Measurements from ENCODE around the gene CCKAR. TPM values are rescaled to one million over a fixed set of nuclear protein-coding genes. Genes with fewer than 3 reads are reported as not detected.

CCKAR gene
- total RNA-seq, 1 donor from 2014 or later = not detected

DNA sequence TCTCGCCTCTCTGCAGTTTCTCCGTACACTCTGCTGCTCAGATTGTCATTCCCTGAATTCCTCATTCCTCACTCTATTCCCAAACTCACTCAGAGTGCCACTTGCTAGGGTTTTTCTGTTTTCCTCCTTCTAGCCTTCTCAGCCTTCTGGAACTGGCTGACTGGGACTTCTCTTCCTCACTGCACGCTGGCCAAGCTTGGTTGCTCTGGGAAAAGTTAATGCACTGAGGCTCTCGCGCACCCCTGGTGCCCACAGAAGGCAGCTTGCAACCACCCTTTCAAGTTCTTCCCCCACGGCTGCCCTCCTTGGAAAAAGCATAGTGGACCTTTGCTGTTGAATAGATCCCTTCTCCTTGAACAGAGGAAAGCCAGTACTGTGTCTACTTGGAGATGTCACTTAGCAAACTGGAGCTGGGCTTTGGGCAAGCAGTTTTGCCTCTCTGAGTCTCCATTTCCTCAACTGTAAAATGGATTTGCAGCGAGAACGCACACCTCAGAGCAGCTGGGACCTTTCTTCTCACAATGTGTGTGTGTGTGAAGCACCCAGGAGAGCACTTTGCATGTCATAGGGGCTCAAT, 6.0 kb upstream of the CCKAR start:
- intact Hi-C loops (cut with DNase I) = no loop called here

GRCh38 chr4:26493461-26493860, 3.2 kb upstream of the CCKAR start:
- DNase-seq (no peak), ATAC-seq (ENCODE audit: poor library complexity) (no peak)
- intact Hi-C loops (cut with DNase I) = no loop called here

More for the DNA sequence above, 6.0 kb upstream of the CCKAR start:
- DNase-seq (no peak), ATAC-seq (ENCODE audit: poor library complexity) (no peak)

- no peak for DNase-seq
- no peak for ATAC-seq (ENCODE audit: poor library complexity)
- intact Hi-C loops (cut with DNase I) = no loop called here
Measured at GRCh38 chr4:26491449-26492170, 1.3 kb upstream of the CCKAR start.

GRCh38 chr4:26490960-26491284, 638 bp upstream of the CCKAR start:
- ATAC-seq (ENCODE audit: poor library complexity) (no peak), DNase-seq (no peak)
- intact Hi-C loops (cut with DNase I) = no loop called here

- no peak for DNase-seq
- intact Hi-C loops (cut with DNase I) = no loop called here
- no peak for ATAC-seq (ENCODE audit: poor library complexity)
Measured at GRCh38 chr4:26489101-26489985, 941 bp downstream of the CCKAR start.

DNA sequence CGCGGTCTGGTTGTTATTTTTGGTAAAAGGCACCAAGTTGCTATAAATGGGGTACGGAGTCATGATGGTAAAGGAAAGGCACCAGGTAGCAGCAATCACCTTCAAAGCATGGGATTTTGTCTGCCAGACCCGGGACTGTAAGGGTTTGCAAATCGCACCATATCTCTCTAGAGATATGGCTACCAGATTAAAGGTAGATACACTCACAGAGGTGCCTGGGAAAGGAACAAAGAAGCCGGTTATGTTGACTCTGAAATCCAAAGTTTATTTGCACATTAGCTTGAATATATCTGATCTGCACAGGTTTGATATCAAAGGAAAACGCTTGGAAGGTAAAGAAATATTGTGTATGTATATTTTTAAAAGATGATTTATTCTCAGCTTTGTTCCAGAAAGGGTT, 4.6 kb downstream of the CCKAR start:
- intact Hi-C loops (cut with DNase I) = no loop called here
- no peak for DNase-seq
- ATAC-seq (ENCODE audit: poor library complexity) = no peak

DNA sequence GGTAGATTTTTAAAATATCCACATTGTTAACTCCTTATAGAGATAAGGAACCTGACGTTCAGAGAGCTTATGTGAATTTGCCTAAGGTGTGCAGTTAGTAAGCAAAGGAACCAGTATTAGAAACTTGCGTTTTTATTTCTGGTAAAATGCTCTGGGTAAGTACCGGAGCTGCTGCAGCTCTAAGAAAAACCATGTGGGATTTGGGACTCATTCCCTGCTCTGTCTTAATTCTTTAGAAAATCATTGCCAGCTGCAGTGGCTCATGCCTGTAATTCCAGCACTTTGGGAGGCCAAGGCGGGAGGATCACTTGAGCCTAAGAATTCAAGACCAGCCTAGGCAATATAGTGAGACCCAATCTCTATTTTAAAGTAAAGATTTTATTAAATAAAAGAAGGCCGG, 5.8 kb downstream of the CCKAR start:
- ATAC-seq (ENCODE audit: poor library complexity) = no peak
- intact Hi-C loops (cut with DNase I) = no loop called here
- no peak for DNase-seq

GRCh38 chr4:26484032-26484515, 6.2 kb downstream of the CCKAR start:
- intact Hi-C loops (cut with DNase I) = no loop called here
- no peak for DNase-seq
- ATAC-seq (ENCODE audit: poor library complexity) = no peak

DNA sequence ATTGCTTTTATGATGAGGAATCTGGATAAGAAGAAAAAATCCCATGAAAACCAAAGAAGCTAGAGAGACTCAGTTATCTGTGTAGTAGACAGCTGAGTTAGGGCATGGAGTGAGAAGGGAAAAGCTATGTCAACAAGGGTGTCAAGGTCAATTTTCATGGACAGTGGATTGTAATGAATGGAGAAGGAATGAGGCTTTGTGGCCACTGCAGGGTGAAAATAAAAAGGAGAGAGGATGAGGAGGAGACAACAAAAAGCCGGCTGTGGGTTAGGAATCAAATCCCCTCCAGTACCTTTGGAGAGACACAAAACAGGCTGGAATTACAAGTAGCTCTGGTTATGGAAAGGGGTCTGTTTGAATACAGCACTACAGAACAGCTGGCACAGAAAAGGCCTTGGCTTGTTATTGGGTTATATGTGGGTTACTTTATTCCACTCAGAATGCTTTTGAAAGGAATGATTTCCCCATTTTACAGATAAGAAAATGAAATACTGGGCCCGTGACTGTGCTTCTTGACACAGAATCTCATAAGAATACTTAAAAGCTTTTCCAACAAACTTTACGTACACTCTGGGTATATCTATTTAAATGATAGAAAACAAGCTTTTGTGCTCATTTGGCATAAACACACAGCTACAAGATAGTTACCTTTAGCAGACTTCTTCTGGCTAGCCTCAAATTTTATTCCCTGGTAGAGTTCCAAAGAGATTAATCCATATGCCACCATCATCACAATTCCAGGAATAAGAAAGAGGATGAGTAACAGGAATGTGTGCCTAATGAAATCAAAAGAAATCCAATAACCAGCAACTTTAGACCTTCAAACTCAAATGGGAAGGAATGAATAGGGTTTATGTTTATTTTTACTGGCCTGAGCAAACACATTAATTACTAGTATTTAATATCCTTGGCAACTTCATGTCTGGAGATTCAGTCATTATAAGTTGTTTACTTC, 7.5 kb downstream of the CCKAR start:
- DNase-seq = no peak
- no peak for ATAC-seq (ENCODE audit: poor library complexity)
- intact Hi-C loops (cut with DNase I) = no loop called here

GRCh38 chr4:26478330-26478729, 12.0 kb downstream of the CCKAR start:
- DNase-seq (no peak), ATAC-seq (ENCODE audit: poor library complexity) (no peak)
- intact Hi-C loops (cut with DNase I) = no loop called here

DNA sequence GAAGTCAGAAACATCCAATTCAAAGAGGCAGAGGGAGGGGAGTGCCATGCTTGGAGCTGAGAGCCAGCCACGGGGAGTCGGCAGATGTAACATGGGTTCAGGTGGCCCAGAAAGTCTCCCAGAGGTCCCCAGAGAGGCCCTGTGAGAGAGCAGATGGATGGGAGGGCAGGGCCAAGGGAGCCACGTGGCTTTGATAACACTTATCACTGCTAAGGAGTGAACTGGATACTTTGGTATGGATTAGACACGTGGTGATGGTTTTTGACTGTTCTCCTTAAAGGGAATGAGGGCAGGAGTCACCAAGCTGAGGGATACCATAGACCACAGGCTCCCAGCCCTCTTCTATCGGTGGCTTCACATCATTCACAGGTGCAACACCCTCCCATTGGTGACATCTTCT, 13.7 kb downstream of the CCKAR start:
- DNase-seq = no peak
- ATAC-seq (ENCODE audit: poor library complexity) = no peak
- intact Hi-C loops (cut with DNase I) = no loop called here

DNA sequence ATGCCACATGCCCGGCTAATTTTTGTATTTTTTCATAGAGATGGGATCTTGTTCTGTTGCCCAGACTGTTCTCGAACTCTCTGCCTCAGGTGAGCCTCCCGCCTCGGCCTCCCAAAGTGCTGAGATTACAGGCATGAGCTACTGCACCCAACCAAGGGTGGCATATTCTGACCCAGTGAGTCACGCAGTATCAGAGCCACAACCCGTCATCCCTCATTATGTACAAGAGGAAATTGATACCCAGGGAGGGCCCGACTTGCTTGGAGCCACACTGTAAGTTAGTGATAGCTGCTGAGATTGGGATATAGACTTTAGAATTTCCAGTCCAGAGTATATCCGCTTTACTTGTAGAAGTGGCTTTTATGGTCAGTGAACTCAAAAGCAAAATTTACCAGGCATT, 14.6 kb downstream of the CCKAR start:
- ATAC-seq (ENCODE audit: poor library complexity) (no peak), DNase-seq (no peak)
- intact Hi-C loops (cut with DNase I) = no loop called here

- DNase-seq = no peak
- intact Hi-C loops (cut with DNase I) = no loop called here
- ATAC-seq (ENCODE audit: poor library complexity) = no peak
Measured at GRCh38 chr4:26474551-26474950, 15.7 kb downstream of the CCKAR start.

- intact Hi-C loops (cut with DNase I) = no loop called here
- DNase-seq = no peak
- no peak for ATAC-seq (ENCODE audit: poor library complexity)
Measured at GRCh38 chr4:26473893-26474292, 16.4 kb downstream of the CCKAR start.

DNA sequence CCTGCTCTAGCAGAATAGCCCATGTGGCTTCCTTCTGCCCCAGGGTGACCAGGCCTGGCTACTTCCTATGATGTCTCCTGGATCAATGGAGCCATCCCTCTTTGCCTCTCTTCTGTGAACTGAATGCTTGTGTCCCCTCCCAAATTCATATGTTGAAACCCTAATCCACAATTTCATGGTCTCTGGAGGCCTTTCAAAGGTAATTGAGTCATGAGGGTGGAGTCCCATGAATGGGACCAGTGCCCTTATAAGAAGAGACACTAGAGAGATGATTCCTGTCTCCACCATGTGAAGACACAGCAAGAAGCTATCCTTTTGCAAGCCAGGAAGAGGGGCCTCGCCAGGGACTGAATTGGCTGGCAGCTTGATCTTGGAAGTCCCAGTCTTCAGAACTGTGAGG, 18.4 kb downstream of the CCKAR start:
- no peak for DNase-seq
- intact Hi-C loops (cut with DNase I) = no loop called here
- no peak for ATAC-seq (ENCODE audit: poor library complexity)

DNA sequence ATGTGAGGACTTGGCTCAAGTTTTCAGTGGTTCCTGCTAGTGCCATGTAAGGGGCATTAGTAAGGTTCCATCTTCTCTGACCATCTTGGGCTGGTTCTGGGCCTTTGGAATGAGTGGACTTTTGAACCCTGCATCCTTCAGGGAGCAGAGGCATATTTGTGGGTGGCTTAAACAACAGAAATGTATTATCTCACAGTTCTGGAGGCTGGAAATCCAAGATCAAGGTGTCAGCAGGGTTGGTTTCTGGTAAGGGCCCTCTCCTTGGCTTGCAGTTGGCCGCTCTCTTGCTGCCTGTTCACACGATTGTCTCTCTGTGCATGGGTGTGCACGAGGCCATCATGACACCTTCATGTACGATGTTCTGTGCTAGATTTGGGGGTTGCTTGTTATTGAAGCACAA, 21.3 kb downstream of the CCKAR start:
- intact Hi-C loops (cut with DNase I) = no loop called here
- ATAC-seq (ENCODE audit: poor library complexity) (no peak), DNase-seq (no peak)

- ATAC-seq (ENCODE audit: poor library complexity) = no peak
- DNase-seq = no peak
- intact Hi-C loops (cut with DNase I) = no loop called here
Measured at GRCh38 chr4:26468283-26468949, 21.9 kb downstream of the CCKAR start.

- DNase-seq (no peak), ATAC-seq (ENCODE audit: poor library complexity) (no peak)
- intact Hi-C loops (cut with DNase I) = no loop called here
Measured at GRCh38 chr4:26467724-26468123, 22.6 kb downstream of the CCKAR start.

All from Right ventricle myocardium superior (tissue), 1 donor.